Central memory CD4-positive, alpha-beta T cell (primary cell): ENCODE measurements around the gene IFI44.

ENCODE experiments used
- DNase-seq: peaks from one replicate; pipeline ENCODE4 v3.0.0; 2022

Gene IFI44

GRCh38 chr1:78713297-78713696 is 63.7 kb downstream of the IFI44 start:
- no peak for DNase-seq
